ENCODE data around the gene PALLD. TPM values are rescaled to one million over a fixed set of nuclear protein-coding genes. Genes with fewer than 3 reads are reported as not detected.

PALLD gene
- total RNA-seq, 1 experiment from 2014 or later, result 23.7 TPM

DNA sequence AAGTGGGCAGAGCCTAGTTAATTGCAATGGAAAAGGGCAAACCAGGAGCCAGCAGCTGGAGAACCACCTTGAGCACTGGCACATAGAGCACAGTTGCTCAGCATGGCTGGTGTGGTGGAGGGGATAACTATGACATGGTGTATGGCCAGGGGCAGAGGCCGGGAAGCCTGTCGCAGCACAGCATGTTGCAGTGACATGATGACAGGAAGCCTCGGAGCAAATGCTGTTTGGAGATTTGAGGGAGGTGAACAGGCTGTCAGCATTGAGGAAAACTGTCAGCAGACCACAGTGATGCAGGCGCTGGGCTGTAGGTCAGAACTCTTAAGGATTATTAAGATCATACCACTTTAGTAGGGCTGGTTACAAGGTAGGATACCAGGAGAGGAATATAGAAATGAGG is 284.5 kb downstream of the PALLD start:
- POLR2A ChIA-PET, result no interaction called here
- CTCF ChIA-PET, result no interaction called here
- DNase-seq (ENCODE audit: low spot score) (no peak), ATAC-seq (no peak)
- Mint-ChIP-seq H3K36me3 (peaks cover 3% of the 10 kb centered on the region), H3K4me3 (no peak overlapping the region), H3K4me1 (peaks cover 13% of the 10 kb centered on the region), H3K9me3 (peaks cover 10% of the 10 kb centered on the region), H3K27me3 (ENCODE audit: low read depth) (no peaks in the 10 kb centered on the region), H3K27ac (no peak overlapping the region)
- no peak for TF ChIP-seq HMGA2 (CRISPR knock-in tag; IDR thresholded peaks at IDR 0.05)
- TF ChIP-seq CREM (CRISPR knock-in tag; IDR thresholded peaks at IDR 0.05), result no peak
- TF ChIP-seq ESRRA (CRISPR knock-in tag; IDR thresholded peaks at IDR 0.05; ENCODE audit: borderline replicate concordance), result no peak
- no peak for TF ChIP-seq SMAD3 (CRISPR knock-in tag; IDR thresholded peaks at IDR 0.05; ENCODE audit: borderline replicate concordance)
- no peak for TF ChIP-seq ATF1 (CRISPR knock-in tag; IDR thresholded peaks at IDR 0.05)
- TF ChIP-seq, protein P1, sequence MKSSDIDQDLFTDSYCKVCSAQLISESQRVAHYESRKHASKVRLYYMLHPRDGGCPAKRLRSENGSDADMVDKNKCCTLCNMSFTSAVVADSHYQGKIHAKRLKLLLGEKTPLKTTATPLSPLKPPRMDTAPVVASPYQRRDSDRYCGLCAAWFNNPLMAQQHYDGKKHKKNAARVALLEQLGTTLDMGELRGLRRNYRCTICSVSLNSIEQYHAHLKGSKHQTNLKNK (CRISPR knock-in tag; IDR thresholded peaks at IDR 0.05), result no peak
- TF ChIP-seq GABPB1 (CRISPR knock-in tag; IDR thresholded peaks at IDR 0.05), result no peak
- no peak for TF ChIP-seq GTF2I (CRISPR knock-in tag; conservative IDR thresholded peaks at IDR 0.05)
- TF ChIP-seq ZNF396 (CRISPR knock-in tag; IDR thresholded peaks at IDR 0.05; ENCODE audit: borderline replicate concordance), result no peak
- TF ChIP-seq NR3C1 (CRISPR knock-in tag; conservative IDR thresholded peaks at IDR 0.05; ENCODE audit: low read depth), result no peak
- no peak for TF ChIP-seq RELA (CRISPR knock-in tag; IDR thresholded peaks at IDR 0.05; ENCODE audit: borderline replicate concordance)
- TF ChIP-seq ZNF138 (CRISPR knock-in tag; conservative IDR thresholded peaks at IDR 0.05), result no peak
- no peak for TF ChIP-seq TEAD1 (CRISPR knock-in tag; IDR thresholded peaks at IDR 0.05)
- no peak for TF ChIP-seq SP1 (CRISPR knock-in tag; conservative IDR thresholded peaks at IDR 0.05)
- TF ChIP-seq, protein P2, sequence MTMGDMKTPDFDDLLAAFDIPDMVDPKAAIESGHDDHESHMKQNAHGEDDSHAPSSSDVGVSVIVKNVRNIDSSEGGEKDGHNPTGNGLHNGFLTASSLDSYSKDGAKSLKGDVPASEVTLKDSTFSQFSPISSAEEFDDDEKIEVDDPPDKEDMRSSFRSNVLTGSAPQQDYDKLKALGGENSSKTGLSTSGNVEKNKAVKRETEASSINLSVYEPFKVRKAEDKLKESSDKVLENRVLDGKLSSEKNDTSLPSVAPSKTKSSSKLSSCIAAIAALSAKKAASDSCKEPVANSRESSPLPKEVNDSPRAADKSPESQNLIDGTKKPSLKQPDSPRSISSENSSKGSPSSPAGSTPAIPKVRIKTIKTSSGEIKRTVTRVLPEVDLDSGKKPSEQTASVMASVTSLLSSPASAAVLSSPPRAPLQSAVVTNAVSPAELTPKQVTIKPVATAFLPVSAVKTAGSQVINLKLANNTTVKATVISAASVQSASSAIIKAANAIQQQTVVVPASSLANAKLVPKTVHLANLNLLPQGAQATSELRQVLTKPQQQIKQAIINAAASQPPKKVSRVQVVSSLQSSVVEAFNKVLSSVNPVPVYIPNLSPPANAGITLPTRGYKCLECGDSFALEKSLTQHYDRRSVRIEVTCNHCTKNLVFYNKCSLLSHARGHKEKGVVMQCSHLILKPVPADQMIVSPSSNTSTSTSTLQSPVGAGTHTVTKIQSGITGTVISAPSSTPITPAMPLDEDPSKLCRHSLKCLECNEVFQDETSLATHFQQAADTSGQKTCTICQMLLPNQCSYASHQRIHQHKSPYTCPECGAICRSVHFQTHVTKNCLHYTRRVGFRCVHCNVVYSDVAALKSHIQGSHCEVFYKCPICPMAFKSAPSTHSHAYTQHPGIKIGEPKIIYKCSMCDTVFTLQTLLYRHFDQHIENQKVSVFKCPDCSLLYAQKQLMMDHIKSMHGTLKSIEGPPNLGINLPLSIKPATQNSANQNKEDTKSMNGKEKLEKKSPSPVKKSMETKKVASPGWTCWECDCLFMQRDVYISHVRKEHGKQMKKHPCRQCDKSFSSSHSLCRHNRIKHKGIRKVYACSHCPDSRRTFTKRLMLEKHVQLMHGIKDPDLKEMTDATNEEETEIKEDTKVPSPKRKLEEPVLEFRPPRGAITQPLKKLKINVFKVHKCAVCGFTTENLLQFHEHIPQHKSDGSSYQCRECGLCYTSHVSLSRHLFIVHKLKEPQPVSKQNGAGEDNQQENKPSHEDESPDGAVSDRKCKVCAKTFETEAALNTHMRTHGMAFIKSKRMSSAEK (CRISPR knock-in tag; IDR thresholded peaks at IDR 0.05; ENCODE audit: borderline replicate concordance), result no peak
- TF ChIP-seq ZNF219 (CRISPR knock-in tag; IDR thresholded peaks at IDR 0.05; ENCODE audit: borderline replicate concordance), result no peak
- TF ChIP-seq NFYB (CRISPR knock-in tag; conservative IDR thresholded peaks at IDR 0.05; ENCODE audit: low read depth), result no peak

DNA sequence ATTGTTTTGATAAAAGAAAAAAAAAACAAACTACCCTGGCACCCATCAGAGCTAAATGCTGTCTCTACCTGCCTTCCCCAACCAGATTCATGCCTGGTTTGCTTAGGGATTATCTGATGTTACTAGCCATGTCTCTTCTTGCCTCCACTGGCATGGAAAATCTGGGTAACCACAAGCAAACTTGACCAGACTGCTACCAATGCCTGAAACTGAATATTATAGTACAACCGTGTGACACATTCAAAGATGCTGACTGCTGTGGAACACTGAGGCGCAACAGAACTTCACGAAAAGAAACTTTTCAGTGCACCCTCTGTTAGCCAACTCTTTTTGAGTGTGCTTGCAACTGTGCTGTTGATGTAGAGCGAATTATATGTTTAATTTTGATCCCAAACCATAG is 285.1 kb downstream of the PALLD start:
- CTCF ChIA-PET, result no interaction called here
- Mint-ChIP-seq H3K4me1 (peaks cover 13% of the 10 kb centered on the region), H3K4me3 (no peak overlapping the region), H3K9me3 (peaks cover 4% of the 10 kb centered on the region), H3K27me3 (ENCODE audit: low read depth) (no peaks in the 10 kb centered on the region), H3K36me3 (no peaks in the 10 kb centered on the region), H3K27ac (0 out of 2 replicates have a peak overlapping the region, but pooled peaks have one; percentile 39)
- DNase-seq (ENCODE audit: low spot score) (no peak), ATAC-seq (no peak)
- POLR2A ChIA-PET, result no interaction called here
- TF ChIP-seq, protein P3, sequence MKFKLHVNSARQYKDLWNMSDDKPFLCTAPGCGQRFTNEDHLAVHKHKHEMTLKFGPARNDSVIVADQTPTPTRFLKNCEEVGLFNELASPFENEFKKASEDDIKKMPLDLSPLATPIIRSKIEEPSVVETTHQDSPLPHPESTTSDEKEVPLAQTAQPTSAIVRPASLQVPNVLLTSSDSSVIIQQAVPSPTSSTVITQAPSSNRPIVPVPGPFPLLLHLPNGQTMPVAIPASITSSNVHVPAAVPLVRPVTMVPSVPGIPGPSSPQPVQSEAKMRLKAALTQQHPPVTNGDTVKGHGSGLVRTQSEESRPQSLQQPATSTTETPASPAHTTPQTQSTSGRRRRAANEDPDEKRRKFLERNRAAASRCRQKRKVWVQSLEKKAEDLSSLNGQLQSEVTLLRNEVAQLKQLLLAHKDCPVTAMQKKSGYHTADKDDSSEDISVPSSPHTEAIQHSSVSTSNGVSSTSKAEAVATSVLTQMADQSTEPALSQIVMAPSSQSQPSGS (CRISPR knock-in tag; IDR thresholded peaks at IDR 0.05; ENCODE audit: borderline replicate concordance, low read depth), result no peak
- TF ChIP-seq NR2C2 (CRISPR knock-in tag; IDR thresholded peaks at IDR 0.05) (no peak), ZNF423 (CRISPR knock-in tag; IDR thresholded peaks at IDR 0.05) (no peak), PRRX2 (CRISPR knock-in tag; IDR thresholded peaks at IDR 0.05) (no peak)

All from WTC11 (cell line).